ENCODE data around the gene IL5RA.

The IL5RA gene, protein sequence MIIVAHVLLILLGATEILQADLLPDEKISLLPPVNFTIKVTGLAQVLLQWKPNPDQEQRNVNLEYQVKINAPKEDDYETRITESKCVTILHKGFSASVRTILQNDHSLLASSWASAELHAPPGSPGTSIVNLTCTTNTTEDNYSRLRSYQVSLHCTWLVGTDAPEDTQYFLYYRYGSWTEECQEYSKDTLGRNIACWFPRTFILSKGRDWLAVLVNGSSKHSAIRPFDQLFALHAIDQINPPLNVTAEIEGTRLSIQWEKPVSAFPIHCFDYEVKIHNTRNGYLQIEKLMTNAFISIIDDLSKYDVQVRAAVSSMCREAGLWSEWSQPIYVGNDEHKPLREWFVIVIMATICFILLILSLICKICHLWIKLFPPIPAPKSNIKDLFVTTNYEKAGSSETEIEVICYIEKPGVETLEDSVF

DNA sequence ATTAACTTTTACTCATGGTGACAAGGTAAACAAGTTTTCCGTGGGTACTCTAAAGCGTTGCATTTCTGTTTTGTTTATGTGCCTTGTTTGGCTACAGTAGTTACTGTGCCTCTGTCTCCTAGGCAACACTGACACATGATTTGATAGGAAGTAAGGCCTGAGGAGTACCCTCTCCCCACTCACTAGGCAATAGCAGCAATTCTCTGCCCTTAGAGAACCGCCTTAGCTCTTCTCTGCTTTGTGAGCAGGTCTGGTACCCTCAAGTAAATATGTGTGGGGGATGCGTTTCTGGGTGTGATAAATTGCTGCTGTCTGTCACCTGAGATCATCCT, at the start of gene IL5RA:
TSS of gene IL5RA (minus strand) at position 76 of the 332 bp plus-strand sequence. CDS start 5,390 bp downstream, outside the sequence.
- no peak for DNase-seq (ENCODE audit: low read depth in 2 of 2)

DNA sequence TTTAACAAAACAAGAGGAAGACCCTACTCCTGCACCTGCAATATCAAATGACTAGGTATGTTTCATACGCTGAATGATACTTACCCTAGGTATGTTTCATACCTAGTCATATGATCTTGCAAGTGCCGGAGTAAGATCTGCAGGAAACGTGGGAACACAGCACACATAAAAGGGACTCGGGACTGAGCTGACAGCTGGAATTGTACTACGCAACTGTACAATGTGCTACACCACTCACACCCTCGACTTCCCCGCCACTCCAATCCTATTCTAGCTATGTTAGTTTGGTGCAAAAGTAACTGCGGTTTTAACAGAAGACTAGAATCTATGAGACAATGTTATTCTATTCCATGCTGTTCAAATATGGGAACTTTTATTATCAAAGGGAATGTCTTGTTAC, 47.3 kb upstream of the IL5RA start:
- DNase-seq (ENCODE audit: low read depth in 2 of 2) = no peak

DNA sequence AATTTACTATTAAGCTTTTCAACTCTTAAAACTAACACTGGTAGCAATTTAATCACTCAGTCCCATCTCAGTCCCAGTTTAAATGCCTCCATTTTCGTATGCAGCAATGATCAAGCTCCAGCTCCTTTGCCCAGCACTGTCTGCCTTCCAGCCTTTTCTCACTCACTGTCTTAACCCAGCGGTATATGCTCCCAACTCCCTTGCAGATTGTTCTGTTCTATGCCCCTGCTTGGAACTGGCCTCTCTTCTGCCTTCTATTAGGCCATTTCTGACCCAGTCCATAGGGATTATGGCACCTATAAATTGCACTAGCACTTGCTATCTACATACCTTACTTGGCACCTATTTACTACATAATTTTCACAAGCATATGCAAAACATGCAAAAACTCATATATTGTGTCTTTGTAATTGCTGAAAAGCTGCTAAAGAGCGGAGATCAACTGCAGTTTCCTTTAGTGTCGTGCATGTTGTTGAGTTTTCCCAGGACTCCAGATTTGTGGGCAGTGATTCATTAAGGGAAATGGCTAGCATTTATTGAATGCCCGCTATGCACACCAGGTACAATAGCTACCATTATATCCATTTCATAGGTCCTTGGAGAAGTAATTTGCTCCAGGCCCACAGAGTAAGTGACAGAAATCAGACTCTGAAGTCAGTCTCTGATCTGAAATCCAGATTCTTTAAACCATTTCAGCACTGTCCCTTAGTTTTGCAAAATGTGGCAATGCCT, 44.9 kb upstream of the IL5RA start:
- no peak for DNase-seq (ENCODE audit: low read depth in 2 of 2)

DNA sequence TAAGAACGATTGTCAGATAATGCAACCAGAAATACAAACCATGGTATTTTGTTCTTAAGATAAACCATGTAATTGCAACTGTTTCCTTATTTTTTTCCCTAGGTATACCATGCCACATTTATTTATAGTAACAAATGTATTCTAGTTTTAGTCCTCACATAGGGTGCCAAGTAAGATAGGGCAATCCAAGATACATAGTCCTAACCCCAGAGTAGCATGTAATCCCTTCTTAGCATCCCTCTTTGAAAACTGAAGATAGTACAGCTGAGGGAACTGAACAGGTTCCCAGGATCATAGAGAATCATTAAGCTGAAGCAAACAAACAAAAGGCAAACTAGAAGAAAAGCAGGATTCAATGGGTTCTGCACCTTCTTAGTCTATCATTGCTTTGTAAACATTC, 41.3 kb upstream of the IL5RA start:
- DNase-seq (ENCODE audit: low read depth in 2 of 2) = no peak

DNA sequence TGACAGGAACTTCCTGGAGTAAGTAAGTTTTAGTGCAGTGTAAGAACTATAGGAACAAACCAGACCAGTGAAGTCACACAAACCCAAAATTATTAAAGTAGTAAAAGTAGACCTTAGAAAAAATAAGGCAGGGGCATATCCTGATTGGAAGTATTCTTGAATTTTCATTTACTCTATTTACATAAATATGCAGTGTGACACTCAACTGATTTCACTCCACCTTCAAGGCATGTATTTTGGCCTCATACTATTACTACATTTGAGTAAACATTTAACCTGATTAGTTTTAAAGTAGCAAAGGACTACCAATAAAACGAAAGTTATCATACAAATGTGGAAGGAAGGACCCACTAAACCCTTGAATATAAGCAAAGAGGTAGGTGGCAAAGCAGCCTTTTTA, 39.4 kb upstream of the IL5RA start:
- no peak for DNase-seq (ENCODE audit: low read depth in 2 of 2)

DNA sequence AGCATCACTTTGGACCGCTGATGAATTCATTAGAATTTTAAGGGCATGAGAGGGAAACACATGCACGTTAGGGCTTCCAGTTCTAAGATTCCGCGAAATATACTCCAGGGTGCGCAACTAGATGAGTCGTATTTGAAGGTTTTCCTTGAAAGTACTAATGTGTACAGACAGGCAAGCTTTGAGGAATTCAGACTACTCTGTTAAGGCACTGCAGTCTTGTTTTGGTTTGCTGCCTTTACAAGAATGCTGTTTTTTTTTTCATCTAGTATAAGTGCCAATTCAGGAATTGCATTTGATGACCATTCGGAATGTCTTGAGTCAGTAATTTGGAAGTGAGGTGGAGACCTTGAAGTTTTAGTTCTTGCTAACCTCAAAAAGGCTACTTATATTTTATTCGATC, 35.7 kb upstream of the IL5RA start:
- no peak for DNase-seq (ENCODE audit: low read depth in 2 of 2)

DNA sequence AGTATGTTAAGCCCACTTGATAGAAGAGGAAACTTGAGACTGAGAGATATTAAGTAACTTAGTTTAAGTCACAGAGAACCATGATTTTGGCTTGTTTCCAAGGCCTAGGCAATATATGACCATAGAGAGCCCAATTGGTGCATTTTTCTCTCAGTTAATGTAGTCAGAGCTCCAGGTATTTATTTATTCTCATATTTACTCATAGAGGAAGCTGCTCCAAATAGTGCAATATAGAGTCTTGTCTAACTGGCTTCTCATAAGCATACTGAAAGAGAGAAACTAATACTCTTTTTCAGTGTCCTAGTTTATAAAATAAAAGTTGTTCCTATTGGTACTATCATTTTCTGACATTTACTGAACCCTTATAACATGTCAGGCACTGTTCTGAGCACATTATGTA, 31.8 kb upstream of the IL5RA start:
- no peak for DNase-seq (ENCODE audit: low read depth in 2 of 2)

DNA sequence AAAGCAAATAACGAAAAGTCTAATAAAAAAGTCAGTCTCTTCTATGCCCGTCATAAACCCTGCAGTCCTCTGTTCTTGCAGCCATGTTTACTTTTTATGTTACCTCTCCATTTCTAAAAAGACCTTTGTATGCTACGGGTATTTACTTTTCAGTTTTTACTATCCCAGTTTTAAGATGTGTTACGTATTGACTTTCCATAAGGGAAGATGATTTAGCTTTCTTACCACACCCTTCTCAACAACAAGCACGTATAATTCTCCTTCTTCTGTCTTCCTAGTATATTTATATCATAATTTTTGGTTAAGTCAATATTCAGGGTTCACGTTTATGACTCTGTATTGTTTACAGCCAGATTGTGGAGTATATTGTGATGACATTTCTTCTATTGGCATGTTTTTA, 27.4 kb upstream of the IL5RA start:
- no peak for DNase-seq (ENCODE audit: low read depth in 2 of 2)

DNA sequence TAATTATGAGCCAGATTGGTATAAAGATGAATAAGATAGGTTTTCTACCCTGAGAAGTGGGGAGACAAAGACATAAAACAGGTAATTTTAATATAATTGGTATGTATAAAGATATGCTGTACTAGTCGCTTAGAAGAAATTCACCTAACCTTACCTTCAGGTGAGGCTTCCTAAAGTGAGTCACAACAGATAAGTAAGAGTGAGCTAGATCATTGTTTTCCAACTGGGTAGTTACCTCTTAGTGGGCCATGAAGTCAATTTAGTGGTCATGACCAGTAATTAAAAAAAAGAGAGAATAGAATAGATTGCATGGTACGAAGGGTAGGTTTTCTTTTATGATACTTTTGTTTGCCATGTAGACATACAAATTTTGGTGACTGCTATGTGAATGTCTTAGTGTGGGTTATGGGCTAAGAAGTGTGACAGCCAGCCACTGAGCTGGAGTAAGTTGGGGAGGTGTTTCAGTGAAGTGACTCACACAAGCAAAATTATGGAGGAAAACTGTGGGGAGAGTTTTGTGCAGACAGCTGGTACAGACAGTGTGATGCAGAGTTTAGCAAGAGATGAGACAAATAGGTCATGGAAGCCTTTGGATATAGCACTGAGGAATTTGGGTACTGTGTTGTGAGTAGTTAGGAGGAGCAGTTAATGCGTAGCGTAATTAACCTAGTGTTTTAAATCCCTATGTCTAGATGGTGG, 24.7 kb upstream of the IL5RA start:
- no peak for DNase-seq (ENCODE audit: low read depth in 2 of 2)

DNA sequence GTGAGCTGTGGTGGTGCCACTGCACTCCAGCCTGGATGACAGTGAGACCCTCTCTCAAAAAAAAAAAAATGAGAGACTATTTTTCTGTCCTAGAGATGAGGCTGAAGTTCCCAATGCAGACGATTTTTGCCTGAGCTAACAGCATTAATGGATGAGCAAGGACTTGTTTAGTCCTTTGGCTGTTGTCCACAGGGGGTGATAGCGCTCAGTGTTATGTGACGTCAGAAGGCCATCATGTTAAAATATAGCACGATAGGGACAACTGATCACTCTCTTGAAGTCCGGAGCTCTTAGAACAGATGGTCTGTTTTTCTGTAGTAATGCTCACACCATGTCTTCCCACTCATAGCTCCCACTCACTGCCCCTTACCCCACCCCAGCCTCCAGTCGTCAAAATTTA, 23.3 kb upstream of the IL5RA start:
- DNase-seq (ENCODE audit: low read depth in 2 of 2) = no peak

DNA sequence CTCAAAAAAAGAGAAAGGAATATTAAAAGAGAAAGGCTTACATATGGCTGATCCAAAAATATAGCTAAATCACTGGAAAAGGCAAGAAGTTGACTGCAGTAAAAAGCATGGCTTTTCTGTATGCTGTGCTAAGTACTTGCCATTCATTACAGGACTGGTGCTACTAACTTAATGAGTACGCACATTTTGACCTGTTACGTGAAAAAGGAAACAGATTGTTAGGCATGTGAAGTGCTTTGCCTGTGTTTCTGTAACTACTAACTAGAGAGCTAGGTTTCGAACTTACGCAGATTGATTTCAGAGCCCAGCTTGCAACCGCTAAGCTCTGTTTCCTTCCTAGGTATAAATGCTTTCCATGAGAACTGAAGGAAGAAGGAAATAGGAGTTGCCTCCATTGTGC, 19.4 kb upstream of the IL5RA start:
- DNase-seq (ENCODE audit: low read depth in 2 of 2) = no peak

DNA sequence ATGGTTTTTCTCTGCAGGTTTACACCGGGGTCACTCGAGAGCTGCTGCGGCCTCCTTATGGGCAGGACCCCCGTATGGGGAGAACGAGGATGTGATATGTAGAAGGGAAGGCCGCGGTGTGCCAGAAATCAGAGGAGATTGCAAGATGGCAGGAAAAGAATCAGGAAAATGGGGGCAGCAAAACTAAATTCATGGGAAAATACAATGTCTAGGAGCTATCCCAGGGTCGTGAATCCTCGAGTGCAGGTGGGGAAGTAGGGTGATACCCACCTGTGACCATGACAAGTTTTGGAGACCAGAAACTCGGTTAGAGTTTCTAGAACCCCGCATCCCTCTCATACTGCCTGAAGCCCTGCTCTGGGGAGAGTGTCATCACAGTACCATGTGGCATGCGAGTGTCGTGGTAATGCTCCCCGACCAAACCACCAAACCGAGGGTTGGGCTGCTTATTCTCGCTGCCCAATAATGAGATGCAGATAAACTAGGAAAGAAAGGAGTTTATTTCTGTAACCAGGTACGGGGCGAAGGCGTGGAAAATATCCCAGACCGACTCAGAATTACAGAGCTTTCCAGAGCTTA, 17.3 kb upstream of the IL5RA start:
- DNase-seq (ENCODE audit: low read depth in 2 of 2) = peak in 1 of 2 donors; percentile 14

DNA sequence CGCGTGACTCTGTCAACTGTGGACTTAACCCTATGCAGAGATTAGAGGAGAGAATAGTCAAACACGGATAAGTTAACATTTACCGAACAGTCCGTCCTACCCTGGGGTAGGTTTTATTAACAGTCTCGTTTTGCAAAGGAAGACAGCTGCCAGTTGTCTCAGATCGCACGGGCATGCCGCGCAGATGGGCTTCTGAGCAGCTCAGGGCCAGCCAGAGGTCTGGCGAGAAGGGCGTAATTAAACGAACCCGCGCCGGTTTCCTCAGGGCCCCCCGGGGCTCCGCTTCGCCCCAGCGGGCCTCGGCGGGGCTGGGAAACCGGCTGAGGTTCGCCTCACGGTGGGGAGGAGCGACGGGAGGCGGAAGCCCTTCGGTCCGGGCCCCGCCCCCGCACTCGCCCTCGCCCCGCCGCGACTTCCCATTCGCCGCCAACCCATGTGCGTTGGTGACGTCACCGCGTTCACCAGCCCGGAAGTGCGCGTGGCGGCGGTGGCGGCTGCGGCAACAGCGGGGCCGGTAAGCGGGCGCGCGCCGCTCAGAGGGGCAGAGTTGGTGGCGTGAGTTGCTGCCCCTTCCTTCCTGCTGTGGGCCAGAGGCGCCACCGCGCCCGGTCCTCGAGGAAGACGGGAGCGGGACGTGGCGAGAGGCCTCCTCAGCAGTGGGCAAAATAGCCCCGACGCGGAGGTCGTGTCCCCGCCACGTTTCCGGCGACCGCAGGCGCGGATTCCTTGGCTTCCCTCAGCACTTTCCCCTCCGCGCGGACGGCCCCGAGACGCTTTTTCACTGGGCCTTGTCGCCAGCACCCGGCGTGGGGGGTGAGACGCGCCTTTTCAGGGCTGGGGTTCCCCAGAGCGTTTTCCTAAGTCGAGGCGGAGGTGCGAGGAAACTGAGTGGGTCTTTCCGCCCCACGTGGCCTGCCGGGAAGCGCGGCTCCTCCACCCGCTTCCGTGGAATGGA, 16.6 kb upstream of the IL5RA start, which contains the start of gene TRNT1:
TSS of gene TRNT1 (plus strand) at position 464 of the 955 bp plus-strand sequence. CDS start 2,101 bp downstream, outside the sequence.
- peak; percentile 93 to 96 for DNase-seq (ENCODE audit: low read depth in 2 of 2)

DNA sequence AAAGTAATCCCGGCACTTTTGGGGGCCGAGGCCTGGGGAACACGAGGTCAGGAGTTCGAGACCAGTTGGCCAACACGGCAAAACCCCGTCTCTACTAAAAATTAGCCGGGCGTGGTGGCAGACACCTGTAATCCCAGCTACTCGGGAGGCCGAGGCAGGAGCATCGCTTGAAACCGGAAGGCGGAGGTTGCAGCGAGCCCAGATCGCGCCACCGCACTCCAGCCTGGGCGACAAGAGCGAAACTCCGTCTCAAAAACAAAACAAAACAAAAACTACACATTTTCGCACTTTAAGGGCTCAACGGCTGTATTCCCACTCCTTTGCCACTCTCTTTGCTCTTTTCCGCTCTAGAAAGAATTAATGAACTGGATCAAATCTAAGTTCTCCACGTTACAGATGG, 15.8 kb upstream of the IL5RA start:
- no peak for DNase-seq (ENCODE audit: low read depth in 2 of 2)

DNA sequence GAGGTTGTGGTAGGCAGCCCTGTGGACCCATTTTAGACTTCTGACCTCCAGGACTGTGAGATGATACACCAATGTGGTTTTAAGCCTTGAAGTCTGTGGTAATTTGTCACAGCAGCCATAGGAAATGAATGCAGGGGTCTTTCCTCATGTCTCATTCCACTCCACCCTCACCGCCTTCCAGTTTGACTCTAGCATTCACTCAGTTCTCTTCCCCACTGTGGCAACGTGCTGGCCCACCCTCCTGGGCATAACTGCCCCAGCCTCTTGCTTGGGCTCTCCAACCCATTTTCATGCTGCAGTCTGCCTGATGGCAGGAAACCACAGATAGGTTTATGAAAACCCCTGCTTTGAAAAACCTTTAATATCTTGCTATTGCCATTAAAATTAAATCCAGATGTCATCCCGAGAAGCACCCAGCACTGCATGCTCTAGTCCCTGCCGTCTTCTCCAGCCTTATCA, 9.2 kb upstream of the IL5RA start:
- DNase-seq (ENCODE audit: low read depth in 2 of 2) = peak in 1 of 2 donors; percentile 23

DNA sequence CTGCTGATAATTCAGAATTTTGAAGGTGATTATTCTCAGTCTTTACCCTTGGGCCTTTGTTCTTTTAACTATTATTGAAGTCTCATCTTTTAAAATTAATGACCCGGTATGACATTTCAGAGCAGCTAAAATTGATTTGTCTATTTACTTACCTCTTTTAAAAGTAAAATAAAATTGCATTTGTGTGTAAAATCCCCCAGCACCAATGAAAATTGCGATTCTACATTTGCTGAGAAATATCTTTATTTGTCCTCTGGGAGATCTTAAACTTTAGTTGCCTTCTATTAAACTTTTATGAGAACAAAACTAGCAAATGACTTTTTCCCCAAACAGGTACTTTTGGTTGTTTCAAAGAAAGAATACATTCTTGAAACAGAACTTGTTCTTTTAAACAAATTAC, 7.5 kb upstream of the IL5RA start:
- DNase-seq (ENCODE audit: low read depth in 2 of 2) = no peak

DNA sequence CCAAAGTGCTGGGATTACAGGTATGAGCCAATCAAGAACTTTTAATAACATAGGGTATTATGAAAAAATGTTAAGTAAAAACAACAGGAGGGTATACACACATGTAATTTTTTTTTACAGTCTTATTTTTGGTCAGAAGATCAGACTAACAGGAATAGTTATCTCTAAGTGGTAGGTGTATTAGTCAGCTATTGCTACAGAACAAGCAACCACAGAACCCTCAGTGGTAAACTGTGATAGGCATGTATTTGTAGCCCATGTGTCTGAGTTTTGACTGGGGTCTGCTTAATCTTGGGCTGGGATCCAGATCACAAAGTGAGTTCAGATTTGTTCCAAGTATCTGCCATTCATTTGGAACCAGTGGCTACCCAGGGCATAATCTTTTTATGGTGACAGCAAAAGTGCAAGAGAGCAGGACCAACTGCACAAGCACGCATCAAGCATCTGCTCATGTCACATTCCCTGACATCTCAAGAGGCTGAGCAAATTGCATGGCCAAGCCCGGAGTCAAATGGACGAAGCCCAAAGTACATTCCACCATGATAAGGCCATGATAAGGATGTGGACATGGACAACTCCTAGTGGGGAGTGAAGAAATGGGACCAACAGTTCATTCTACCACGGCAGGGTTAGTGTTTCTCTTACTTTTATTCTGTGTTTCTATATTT, 3.0 kb upstream of the IL5RA start:
- DNase-seq (ENCODE audit: low read depth in 2 of 2) = no peak

DNA sequence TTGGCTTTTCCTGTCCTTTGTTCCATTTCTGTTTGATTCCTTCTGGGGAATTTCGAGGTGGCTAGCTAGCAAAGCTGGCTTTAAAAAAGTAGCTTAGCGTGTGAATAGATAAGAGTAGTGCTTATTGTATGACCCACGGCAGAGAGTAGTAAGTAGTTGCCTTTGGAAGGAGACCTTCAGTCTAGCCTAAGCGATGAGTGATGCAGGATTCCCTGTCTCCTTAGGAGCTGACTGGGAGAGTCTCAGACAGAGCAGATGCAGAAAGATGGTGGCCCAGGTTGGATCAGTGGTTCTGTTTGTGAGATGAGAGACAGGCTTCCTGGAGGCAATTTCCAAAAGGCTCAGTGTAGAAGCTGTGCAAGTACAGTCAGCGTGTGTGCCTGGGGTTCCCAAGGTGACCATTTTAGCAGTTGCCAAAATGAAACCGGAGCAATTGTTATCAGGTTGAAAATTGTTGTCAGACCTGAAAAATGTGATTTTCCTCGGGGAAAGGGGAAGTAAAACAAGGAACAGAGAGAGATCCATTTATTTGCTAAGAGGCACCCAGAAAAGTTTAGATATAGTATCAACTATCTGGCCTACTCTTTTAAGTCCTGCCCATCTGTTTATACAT, 681 bp upstream of the IL5RA start:
- DNase-seq (ENCODE audit: low read depth in 2 of 2) = no peak

DNA sequence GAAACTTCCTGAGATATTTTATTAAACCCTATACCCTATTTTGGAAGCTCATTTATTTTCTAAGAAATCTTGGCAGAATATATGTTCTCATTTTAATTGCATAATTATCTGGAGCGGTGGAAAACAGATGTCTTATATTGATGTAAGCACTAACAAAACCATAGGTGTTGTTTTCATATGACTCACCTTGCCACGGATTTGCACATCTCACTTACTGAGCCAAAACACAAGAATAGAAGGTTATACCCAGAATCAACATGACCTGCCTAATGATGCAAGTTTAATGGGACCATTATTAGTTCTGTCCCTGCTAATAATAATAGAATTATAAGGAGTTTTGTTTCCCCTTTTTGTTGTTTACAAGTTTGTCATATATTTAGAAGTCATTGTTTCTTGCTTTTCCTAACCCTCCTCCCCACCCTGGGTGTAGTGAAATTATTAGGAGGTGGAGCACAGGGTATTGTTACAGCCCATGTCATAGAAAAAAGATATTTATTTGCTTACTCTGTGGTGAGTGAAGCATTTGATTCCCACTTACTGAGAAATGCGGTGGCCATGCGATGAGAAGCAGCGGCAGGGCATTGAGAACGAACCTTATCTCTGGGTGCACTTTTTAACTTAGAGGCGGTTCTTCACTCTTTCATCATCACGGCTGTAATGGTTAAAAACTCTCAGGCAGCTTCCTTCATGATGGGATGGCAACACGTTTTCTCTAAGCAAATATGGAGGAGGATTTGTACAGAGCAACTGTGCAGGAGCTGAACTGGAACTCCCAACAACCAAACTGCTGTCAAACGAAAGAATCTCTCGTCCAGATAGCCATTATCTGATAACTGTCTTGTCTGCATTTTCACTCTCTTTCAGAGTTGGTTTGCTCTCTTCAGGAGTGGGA, 521 bp downstream of the IL5RA start:
- DNase-seq (ENCODE audit: low read depth in 2 of 2) = no peak
